ENCODE data around the gene OPCML.

OPCML gene

DNA sequence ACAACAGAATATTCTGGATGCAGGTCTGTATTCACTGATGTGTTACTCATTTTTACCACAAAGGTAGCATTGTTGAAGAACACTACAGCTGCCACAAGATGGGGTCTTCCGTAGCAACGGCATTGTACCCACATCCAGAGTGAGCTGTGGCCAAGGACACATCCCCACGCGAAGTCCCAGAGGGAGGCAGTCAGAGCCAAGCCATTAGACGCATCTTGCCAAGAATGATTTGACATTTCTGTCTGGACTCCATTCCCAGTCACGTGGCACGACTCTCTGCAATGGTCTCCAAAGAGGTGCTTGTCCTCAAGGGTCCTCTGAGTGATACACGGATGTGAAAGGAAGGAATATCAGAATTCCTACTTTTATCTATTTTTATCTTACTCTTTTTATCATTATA is 15.5 kb downstream of the OPCML start:
- Histone ChIP-seq H3K4me1 (ENCODE audit: insufficient read depth, poor library complexity, severe bottlenecking) (no peaks in the 10 kb centered on the region), H3K9me3 (ENCODE audit: severe bottlenecking) (no peaks in the 10 kb centered on the region), H3K36me3 (ENCODE audit: low read depth) (no peaks in the 10 kb centered on the region), H3K4me3 (ENCODE audit: severe bottlenecking) (no peak overlapping the region), H3K27me3 (ENCODE audit: insufficient read depth, poor library complexity, severe bottlenecking) (no peaks in the 10 kb centered on the region), H3K27ac (ENCODE audit: poor library complexity, severe bottlenecking) (no peak overlapping the region)
- DNase-seq (ENCODE audit: low spot score) (no peak), ATAC-seq (ENCODE audit: low read depth) (no peak)
- TF ChIP-seq, protein P1, sequence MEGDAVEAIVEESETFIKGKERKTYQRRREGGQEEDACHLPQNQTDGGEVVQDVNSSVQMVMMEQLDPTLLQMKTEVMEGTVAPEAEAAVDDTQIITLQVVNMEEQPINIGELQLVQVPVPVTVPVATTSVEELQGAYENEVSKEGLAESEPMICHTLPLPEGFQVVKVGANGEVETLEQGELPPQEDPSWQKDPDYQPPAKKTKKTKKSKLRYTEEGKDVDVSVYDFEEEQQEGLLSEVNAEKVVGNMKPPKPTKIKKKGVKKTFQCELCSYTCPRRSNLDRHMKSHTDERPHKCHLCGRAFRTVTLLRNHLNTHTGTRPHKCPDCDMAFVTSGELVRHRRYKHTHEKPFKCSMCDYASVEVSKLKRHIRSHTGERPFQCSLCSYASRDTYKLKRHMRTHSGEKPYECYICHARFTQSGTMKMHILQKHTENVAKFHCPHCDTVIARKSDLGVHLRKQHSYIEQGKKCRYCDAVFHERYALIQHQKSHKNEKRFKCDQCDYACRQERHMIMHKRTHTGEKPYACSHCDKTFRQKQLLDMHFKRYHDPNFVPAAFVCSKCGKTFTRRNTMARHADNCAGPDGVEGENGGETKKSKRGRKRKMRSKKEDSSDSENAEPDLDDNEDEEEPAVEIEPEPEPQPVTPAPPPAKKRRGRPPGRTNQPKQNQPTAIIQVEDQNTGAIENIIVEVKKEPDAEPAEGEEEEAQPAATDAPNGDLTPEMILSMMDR (IDR thresholded peaks at IDR 0.05; ENCODE audit: poor library complexity, severe bottlenecking) = no peak

GRCh38 chr11:133515107-133515506 is 17.2 kb downstream of the OPCML start:
- Histone ChIP-seq H3K9me3 (ENCODE audit: severe bottlenecking) (no peaks in the 10 kb centered on the region), H3K27me3 (ENCODE audit: insufficient read depth, poor library complexity, severe bottlenecking) (no peaks in the 10 kb centered on the region), H3K4me3 (ENCODE audit: severe bottlenecking) (no peak overlapping the region), H3K27ac (ENCODE audit: poor library complexity, severe bottlenecking) (no peak overlapping the region), H3K36me3 (ENCODE audit: low read depth) (no peaks in the 10 kb centered on the region), H3K4me1 (ENCODE audit: insufficient read depth, poor library complexity, severe bottlenecking) (no peaks in the 10 kb centered on the region)
- no peak for DNase-seq (ENCODE audit: low spot score)
- ATAC-seq (ENCODE audit: low read depth) = no peak
- TF ChIP-seq, protein P1 (IDR thresholded peaks at IDR 0.05; ENCODE audit: poor library complexity, severe bottlenecking) = no peak

- Histone ChIP-seq H3K27ac (ENCODE audit: poor library complexity, severe bottlenecking) (no peak overlapping the region), H3K4me1 (ENCODE audit: insufficient read depth, poor library complexity, severe bottlenecking) (no peaks in the 10 kb centered on the region)
- no peak for ATAC-seq (ENCODE audit: low read depth)
These were observed 22.2 kb downstream of the OPCML start for GRCh38 chr11:133509924-133510697.

GRCh38 chr11:133508468-133508867 is 23.8 kb downstream of the OPCML start:
- Histone ChIP-seq H3K4me1 (ENCODE audit: insufficient read depth, poor library complexity, severe bottlenecking) (no peaks in the 10 kb centered on the region), H3K27me3 (ENCODE audit: insufficient read depth, poor library complexity, severe bottlenecking) (no peaks in the 10 kb centered on the region), H3K9me3 (ENCODE audit: severe bottlenecking) (no peaks in the 10 kb centered on the region), H3K4me3 (ENCODE audit: severe bottlenecking) (no peak overlapping the region), H3K27ac (ENCODE audit: poor library complexity, severe bottlenecking) (no peak overlapping the region), H3K36me3 (ENCODE audit: low read depth) (no peaks in the 10 kb centered on the region)
- TF ChIP-seq, protein P1 (IDR thresholded peaks at IDR 0.05; ENCODE audit: poor library complexity, severe bottlenecking) = no peak
- no peak for DNase-seq (ENCODE audit: low spot score)
- ATAC-seq (ENCODE audit: low read depth) = no peak

More at GRCh38 chr11:133509924-133510697, 22.2 kb downstream of the OPCML start:
- TF ChIP-seq, protein P1 (IDR thresholded peaks at IDR 0.05; ENCODE audit: poor library complexity, severe bottlenecking) = no peak
- DNase-seq (ENCODE audit: low spot score) = no peak
- no peak overlapping the region for H3K4me3 ChIP-seq (ENCODE audit: severe bottlenecking)
- H3K9me3 ChIP-seq (ENCODE audit: severe bottlenecking) = no peaks in the 10 kb centered on the region
- no peaks in the 10 kb centered on the region for H3K36me3 ChIP-seq (ENCODE audit: low read depth)
- no peaks in the 10 kb centered on the region for H3K27me3 ChIP-seq (ENCODE audit: insufficient read depth, poor library complexity, severe bottlenecking)

DNA sequence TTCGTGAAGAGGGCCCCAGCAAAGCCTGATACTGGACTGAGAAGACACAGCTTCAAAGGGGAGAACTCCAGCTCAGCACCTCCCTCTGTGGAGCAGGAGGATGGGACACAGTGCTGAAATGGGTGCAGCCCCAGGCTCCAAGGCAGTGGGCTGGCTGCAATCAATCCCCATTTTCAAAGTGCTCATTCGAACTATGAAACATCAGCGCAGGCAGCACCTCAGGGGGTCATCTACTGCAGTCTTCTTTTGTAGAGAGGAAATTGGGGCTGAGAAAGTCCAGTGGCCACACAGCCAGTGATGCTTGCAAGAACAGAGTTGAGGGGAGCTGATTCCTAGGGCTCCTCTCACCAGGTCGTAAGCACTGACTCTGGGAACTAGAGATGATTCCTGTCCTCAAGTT is 25.1 kb downstream of the OPCML start:
- Histone ChIP-seq H3K27ac (ENCODE audit: poor library complexity, severe bottlenecking) (no peak overlapping the region), H3K27me3 (ENCODE audit: insufficient read depth, poor library complexity, severe bottlenecking) (no peaks in the 10 kb centered on the region), H3K36me3 (ENCODE audit: low read depth) (no peaks in the 10 kb centered on the region), H3K9me3 (ENCODE audit: severe bottlenecking) (no peaks in the 10 kb centered on the region), H3K4me3 (ENCODE audit: severe bottlenecking) (no peak overlapping the region), H3K4me1 (ENCODE audit: insufficient read depth, poor library complexity, severe bottlenecking) (no peaks in the 10 kb centered on the region)
- DNase-seq (ENCODE audit: low spot score) = no peak
- TF ChIP-seq, protein P1 (IDR thresholded peaks at IDR 0.05; ENCODE audit: poor library complexity, severe bottlenecking) = no peak
- no peak for ATAC-seq (ENCODE audit: low read depth)
